ENCODE measurements around the gene ADD3. TPM values are rescaled to one million over a fixed set of nuclear protein-coding genes. Genes with fewer than 3 reads are reported as not detected.

ADD3 gene
- total RNA-seq, 1 experiment from 2014 or later, result 59.9 TPM

- no peaks in the 10 kb centered on the region for H3K4me1 ChIP-seq (ENCODE audit: insufficient read depth, low read length)
- no peak overlapping the region for H3K18ac ChIP-seq (ENCODE audit: insufficient read length, low read depth, low read length)
- H3T11ph ChIP-seq (ENCODE audit: low read length), result no peak overlapping the region
- no peak for DNase-seq
- no peak overlapping the region for H3K4me3 Mint-ChIP-seq
- peaks cover 2% of the 10 kb centered on the region for H3K79me1 ChIP-seq (ENCODE audit: insufficient read depth, low read depth, low read length, poor library complexity, severe bottlenecking)
- H3K4me1 Mint-ChIP-seq, result peaks cover 5% of the 10 kb centered on the region in 2 experiments
- no peak overlapping the region for H3K56ac ChIP-seq (ENCODE audit: insufficient read length, low read depth, low read length)
- H3K23me2 ChIP-seq (ENCODE audit: insufficient read length, low read depth, low read length, poor library complexity, severe bottlenecking), result no peaks in the 10 kb centered on the region
- no peak overlapping the region for H3K4ac ChIP-seq (ENCODE audit: low read depth, low read length)
- no peak overlapping the region for H2BK15ac ChIP-seq (ENCODE audit: low read depth, low read length)
- no peak overlapping the region for H3K27ac Mint-ChIP-seq
- no peak overlapping the region for H3K14ac ChIP-seq (ENCODE audit: insufficient read depth, low read length)
- no peak overlapping the region for H3K9ac ChIP-seq (ENCODE audit: extremely low read depth, insufficient read length, low read length)
- H3K79me2 ChIP-seq (ENCODE audit: insufficient read depth, low read length), result no peaks in the 10 kb centered on the region; the same call in 1 of the 2 replicates
- H4K20me1 ChIP-seq (ENCODE audit: control insufficient read depth, insufficient read depth, insufficient read length), result no peaks in the 10 kb centered on the region
- H3K27ac ChIP-seq (ENCODE audit: insufficient read length, low read depth, low read length), result no peak overlapping the region
- H3K9me3 ChIP-seq (ENCODE audit: control insufficient read depth, low read depth, low read length), result no peaks in the 10 kb centered on the region
- no peaks in the 10 kb centered on the region; a peak in 1 of 7 replicates for H3K36me3 Mint-ChIP-seq (ENCODE audit: insufficient read depth in 1 of 3, low read depth in 3 of 3)
- no peak overlapping the region for H3K4me2 ChIP-seq (ENCODE audit: insufficient read depth, insufficient read length, low read length)
- no peak for TF ChIP-seq CTCF (conservative IDR thresholded peaks at IDR 0.05)
- no peak overlapping the region for H4K5ac ChIP-seq (ENCODE audit: insufficient read length, low read depth, low read length)
- H2BK5ac ChIP-seq (ENCODE audit: insufficient read length, low read length), result no peak overlapping the region
- no peak overlapping the region for H3K23ac ChIP-seq (ENCODE audit: insufficient read length, low read depth, low read length)
- no peak overlapping the region for H2AK5ac ChIP-seq (ENCODE audit: insufficient read length, low read length)
- H2BK20ac ChIP-seq (ENCODE audit: low read depth, low read length, poor library complexity, severe bottlenecking), result no peak overlapping the region
- H2BK120ac ChIP-seq (ENCODE audit: low read depth, low read length, poor library complexity, severe bottlenecking), result no peak overlapping the region
- H4K91ac ChIP-seq (ENCODE audit: insufficient read length, low read depth, low read length), result no peak overlapping the region
- H4K8ac ChIP-seq (replicated peaks; ENCODE audit: insufficient read length, low read depth, low read length), result no peak overlapping the region
- H3K9me3 Mint-ChIP-seq, result no peaks in the 10 kb centered on the region
- no peaks in the 10 kb centered on the region for H3K27me3 ChIP-seq (ENCODE audit: insufficient read depth, low read length)
- no CpG with 5 or more reads among the region's 3 CpGs for WGBS (ENCODE audit: extremely low coverage, insufficient read length, low lambda C conversion rate)
- no peak overlapping the region for H2AFZ ChIP-seq (ENCODE audit: low read length)
- H3K27me3 Mint-ChIP-seq (ENCODE audit: low read depth), result no peaks in the 10 kb centered on the region
- no peak overlapping the region for H2BK12ac ChIP-seq (ENCODE audit: insufficient read length, low read depth, low read length)
Observed at GRCh38 chr10:110061687-110062086, 53.9 kb downstream of the ADD3 start.

All from H9 (cell line).